ENCODE results near the gene DYNLT3.

Gene DYNLT3

DNA sequence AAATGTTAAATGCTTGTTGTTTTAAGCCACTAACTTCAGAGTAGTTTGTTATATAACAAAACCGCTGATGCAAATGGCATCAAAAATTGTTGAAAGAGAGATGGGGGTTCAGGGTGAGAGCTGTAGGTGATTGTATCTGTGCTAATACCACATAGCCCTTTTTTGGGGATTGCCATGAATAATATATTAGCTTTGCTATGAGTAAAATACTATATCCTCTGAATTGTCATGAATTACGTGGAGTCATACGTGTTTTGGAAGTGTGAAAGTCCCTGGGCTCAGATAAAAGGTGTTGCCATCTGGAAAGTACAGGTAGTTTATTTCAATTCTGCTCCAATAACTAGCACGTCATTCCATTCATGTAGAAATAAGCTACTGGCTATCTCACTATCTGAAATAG is 30.6 kb downstream of the DYNLT3 start:
- no peak for DNase-seq (ENCODE audit: low read depth)
- H3K4me3 ChIP-seq (ENCODE audit: low read depth, low read length), result no peak overlapping the region
- TF ChIP-seq, protein P1, sequence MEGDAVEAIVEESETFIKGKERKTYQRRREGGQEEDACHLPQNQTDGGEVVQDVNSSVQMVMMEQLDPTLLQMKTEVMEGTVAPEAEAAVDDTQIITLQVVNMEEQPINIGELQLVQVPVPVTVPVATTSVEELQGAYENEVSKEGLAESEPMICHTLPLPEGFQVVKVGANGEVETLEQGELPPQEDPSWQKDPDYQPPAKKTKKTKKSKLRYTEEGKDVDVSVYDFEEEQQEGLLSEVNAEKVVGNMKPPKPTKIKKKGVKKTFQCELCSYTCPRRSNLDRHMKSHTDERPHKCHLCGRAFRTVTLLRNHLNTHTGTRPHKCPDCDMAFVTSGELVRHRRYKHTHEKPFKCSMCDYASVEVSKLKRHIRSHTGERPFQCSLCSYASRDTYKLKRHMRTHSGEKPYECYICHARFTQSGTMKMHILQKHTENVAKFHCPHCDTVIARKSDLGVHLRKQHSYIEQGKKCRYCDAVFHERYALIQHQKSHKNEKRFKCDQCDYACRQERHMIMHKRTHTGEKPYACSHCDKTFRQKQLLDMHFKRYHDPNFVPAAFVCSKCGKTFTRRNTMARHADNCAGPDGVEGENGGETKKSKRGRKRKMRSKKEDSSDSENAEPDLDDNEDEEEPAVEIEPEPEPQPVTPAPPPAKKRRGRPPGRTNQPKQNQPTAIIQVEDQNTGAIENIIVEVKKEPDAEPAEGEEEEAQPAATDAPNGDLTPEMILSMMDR (IDR thresholded peaks at IDR 0.05; ENCODE audit: control insufficient read depth, extremely low read depth, insufficient read depth), result no peak

- H3K4me3 ChIP-seq (ENCODE audit: low read depth, low read length), result no peak overlapping the region
- DNase-seq (ENCODE audit: low read depth), result no peak
- TF ChIP-seq, protein P1 (IDR thresholded peaks at IDR 0.05; ENCODE audit: control insufficient read depth, extremely low read depth, insufficient read depth), result no peak
Observed at GRCh38 chrX:37815366-37815765, 32.0 kb downstream of the DYNLT3 start.

DNA sequence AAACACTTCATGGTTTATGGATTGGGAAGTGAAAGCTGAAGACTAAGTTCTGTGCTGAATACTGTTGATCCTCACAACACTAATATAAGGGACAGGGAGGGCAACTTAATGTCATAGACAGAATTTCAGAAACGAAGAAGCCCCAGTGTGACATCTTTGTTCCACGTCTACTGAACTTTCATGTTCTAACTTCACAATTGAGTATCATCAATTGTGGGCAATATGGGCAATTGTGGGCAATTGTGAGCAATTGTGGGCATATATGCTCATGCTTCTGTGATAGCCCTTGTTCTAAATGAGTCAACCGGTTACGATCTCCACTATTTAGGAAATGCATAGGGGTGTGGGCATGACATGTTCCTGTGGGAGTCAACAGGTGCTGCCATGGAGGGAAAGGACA is 33.8 kb downstream of the DYNLT3 start:
- DNase-seq (ENCODE audit: low read depth), result no peak
- TF ChIP-seq, protein P1 (IDR thresholded peaks at IDR 0.05; ENCODE audit: control insufficient read depth, extremely low read depth, insufficient read depth), result no peak
- H3K4me3 ChIP-seq (ENCODE audit: low read depth, low read length), result no peak overlapping the region

- TF ChIP-seq, protein P1 (IDR thresholded peaks at IDR 0.05; ENCODE audit: control insufficient read depth, extremely low read depth, insufficient read depth), result no peak
- no peak for DNase-seq (ENCODE audit: low read depth)
Observed at GRCh38 chrX:37812110-37812509, 35.3 kb downstream of the DYNLT3 start.

GRCh38 chrX:37809970-37810369 is 37.4 kb downstream of the DYNLT3 start:
- H3K4me3 ChIP-seq (ENCODE audit: low read depth, low read length), result no peak overlapping the region
- TF ChIP-seq, protein P1 (IDR thresholded peaks at IDR 0.05; ENCODE audit: control insufficient read depth, extremely low read depth, insufficient read depth), result no peak
- DNase-seq (ENCODE audit: low read depth), result no peak

More at GRCh38 chrX:37812110-37812509, 35.3 kb downstream of the DYNLT3 start:
- no peak overlapping the region for H3K4me3 ChIP-seq (ENCODE audit: low read depth, low read length)

GRCh38 chrX:37803057-37803456 is 44.3 kb downstream of the DYNLT3 start:
- TF ChIP-seq, protein P1 (IDR thresholded peaks at IDR 0.05; ENCODE audit: control insufficient read depth, extremely low read depth, insufficient read depth), result no peak
- no peak for DNase-seq (ENCODE audit: low read depth)
- H3K4me3 ChIP-seq (ENCODE audit: low read depth, low read length), result no peak overlapping the region

GRCh38 chrX:37802028-37802427 is 45.3 kb downstream of the DYNLT3 start:
- no peak for DNase-seq (ENCODE audit: low read depth)

More at GRCh38 chrX:37802028-37802427, 45.3 kb downstream of the DYNLT3 start:
- TF ChIP-seq, protein P1 (IDR thresholded peaks at IDR 0.05; ENCODE audit: control insufficient read depth, extremely low read depth, insufficient read depth), result no peak
- no peak overlapping the region for H3K4me3 ChIP-seq (ENCODE audit: low read depth, low read length)

All from LNCaP clone FGC (cell line).